GM21447 (cell line): ENCODE measurements around the gene KDELR3.

Experiments
- ATAC-seq: cut with Tn5 transposase; IDR thresholded peaks from one replicate; pipeline ENCODE4 v1.9.1; 2021; ENCODE audit not compliant: unreplicated experiment

Gene KDELR3

GRCh38 chr22:38467904-38468442 lies at the start of gene KDELR3:
Gene KDELR3 (plus strand): TSS chr22:38468096. CDS start chr22:38468234, 138 bp downstream.
- ATAC-seq: no peak

GRCh38 chr22:38418589-38418988 lies 49.3 kb upstream of the KDELR3 start:
- ATAC-seq: no peak

GRCh38 chr22:38419121-38419857 lies 48.6 kb upstream of the KDELR3 start:
- no peak for ATAC-seq

GRCh38 chr22:38419858-38420160 lies 48.1 kb upstream of the KDELR3 start:
- ATAC-seq: no peak

GRCh38 chr22:38420734-38421133 lies 47.2 kb upstream of the KDELR3 start:
- no peak for ATAC-seq

GRCh38 chr22:38422611-38423511 lies 45.0 kb upstream of the KDELR3 start:
- ATAC-seq: no peak

- ATAC-seq: no peak
Observed at GRCh38 chr22:38423512-38424503, 44.1 kb upstream of the KDELR3 start.

- ATAC-seq: no peak
Observed at GRCh38 chr22:38424525-38425080, 43.3 kb upstream of the KDELR3 start.

GRCh38 chr22:38426628-38427027 lies 41.3 kb upstream of the KDELR3 start:
- no peak for ATAC-seq

- no peak for ATAC-seq
Observed at GRCh38 chr22:38427465-38427864, 40.4 kb upstream of the KDELR3 start.

- ATAC-seq: no peak
Observed at GRCh38 chr22:38427940-38428339, 40.0 kb upstream of the KDELR3 start.

- no peak for ATAC-seq
Observed at GRCh38 chr22:38428714-38429113, 39.2 kb upstream of the KDELR3 start.

- ATAC-seq: no peak
Observed at GRCh38 chr22:38429499-38430068, 38.3 kb upstream of the KDELR3 start.

GRCh38 chr22:38431266-38432010 lies 36.5 kb upstream of the KDELR3 start:
- no peak for ATAC-seq

GRCh38 chr22:38432264-38432663 lies 35.6 kb upstream of the KDELR3 start:
- ATAC-seq: no peak

GRCh38 chr22:38433871-38434270 lies 34.0 kb upstream of the KDELR3 start:
- ATAC-seq: no peak

- ATAC-seq: no peak
Observed at GRCh38 chr22:38435010-38435409, 32.9 kb upstream of the KDELR3 start.

- ATAC-seq: no peak
Observed at GRCh38 chr22:38435965-38436364, 31.9 kb upstream of the KDELR3 start.

- no peak for ATAC-seq
Observed at GRCh38 chr22:38436629-38437395, 31.1 kb upstream of the KDELR3 start.
